ENCODE data around the gene NOS1AP.

DNA sequence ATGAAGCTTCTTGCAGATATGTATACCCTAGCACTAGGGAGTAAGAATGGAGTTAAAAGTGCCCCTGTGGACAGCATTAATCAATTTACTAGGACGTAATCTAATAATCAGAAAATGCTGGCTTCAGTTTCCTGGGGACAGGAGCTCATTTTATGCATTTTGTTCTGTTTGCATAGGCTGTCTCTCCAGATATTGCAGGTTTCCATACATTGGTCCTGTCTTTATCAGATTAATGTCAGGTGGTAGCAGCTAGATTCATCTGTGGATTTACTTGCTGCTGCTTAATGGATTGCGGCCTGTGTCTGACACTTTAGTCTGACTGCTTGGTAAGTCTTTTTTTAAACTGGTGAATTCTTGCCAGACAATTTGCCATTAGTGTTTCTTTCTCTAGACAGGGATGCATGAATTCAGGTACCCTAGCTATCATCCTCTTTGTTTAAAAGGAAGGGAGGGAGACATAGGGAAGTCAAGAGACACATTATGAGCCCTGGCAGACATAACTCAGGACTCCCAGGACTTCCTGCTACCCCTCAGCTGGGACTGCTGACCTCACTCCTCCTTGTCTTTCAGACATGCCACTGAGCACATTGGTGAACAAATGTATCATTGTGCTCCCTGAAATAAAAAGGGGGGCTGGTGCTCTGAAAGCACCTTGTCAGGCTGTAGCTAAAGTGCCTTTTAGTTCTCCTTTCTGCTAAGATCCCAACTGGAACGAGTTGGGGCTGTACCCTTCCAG is 47.7 kb downstream of the NOS1AP start:
- no peak for TF ChIP-seq FOXM1 (IDR thresholded peaks at IDR 0.05; ENCODE audit: borderline replicate concordance)
- no peak for TF ChIP-seq FOXK2 (IDR thresholded peaks at IDR 0.05)
- TF ChIP-seq SP1 (IDR thresholded peaks at IDR 0.05) = no peak
- no peak for TF ChIP-seq BHLHE40 (IDR thresholded peaks at IDR 0.05; ENCODE audit: borderline replicate concordance)
- TF ChIP-seq ELF4 (IDR thresholded peaks at IDR 0.05) = no peak
- no peak for TF ChIP-seq NFRKB (IDR thresholded peaks at IDR 0.05)
- no peak for TF ChIP-seq SUZ12 (IDR thresholded peaks at IDR 0.05)
- TF ChIP-seq ZNF384 (IDR thresholded peaks at IDR 0.05) = no peak
- no peak for TF ChIP-seq TARDBP (IDR thresholded peaks at IDR 0.05)
- no peak for TF ChIP-seq CTBP1 (IDR thresholded peaks at IDR 0.05; ENCODE audit: borderline replicate concordance)
- no peak for TF ChIP-seq ARNT (IDR thresholded peaks at IDR 0.05)
- no peak for TF ChIP-seq LEF1 (IDR thresholded peaks at IDR 0.05; ENCODE audit: borderline replicate concordance)
- TF ChIP-seq L3MBTL2 (conservative IDR thresholded peaks at IDR 0.05) = no peak
- TF ChIP-seq, protein P1, sequence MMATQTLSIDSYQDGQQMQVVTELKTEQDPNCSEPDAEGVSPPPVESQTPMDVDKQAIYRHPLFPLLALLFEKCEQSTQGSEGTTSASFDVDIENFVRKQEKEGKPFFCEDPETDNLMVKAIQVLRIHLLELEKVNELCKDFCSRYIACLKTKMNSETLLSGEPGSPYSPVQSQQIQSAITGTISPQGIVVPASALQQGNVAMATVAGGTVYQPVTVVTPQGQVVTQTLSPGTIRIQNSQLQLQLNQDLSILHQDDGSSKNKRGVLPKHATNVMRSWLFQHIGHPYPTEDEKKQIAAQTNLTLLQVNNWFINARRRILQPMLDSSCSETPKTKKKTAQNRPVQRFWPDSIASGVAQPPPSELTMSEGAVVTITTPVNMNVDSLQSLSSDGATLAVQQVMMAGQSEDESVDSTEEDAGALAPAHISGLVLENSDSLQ (IDR thresholded peaks at IDR 0.05) = no peak
